ENCODE measurements around the gene BCCIP. TPM values are rescaled to one million over a fixed set of nuclear protein-coding genes. Genes with fewer than 3 reads are reported as not detected.

Gene BCCIP
- total RNA-seq, 1 donor from 2014 or later: 122 TPM

DNA sequence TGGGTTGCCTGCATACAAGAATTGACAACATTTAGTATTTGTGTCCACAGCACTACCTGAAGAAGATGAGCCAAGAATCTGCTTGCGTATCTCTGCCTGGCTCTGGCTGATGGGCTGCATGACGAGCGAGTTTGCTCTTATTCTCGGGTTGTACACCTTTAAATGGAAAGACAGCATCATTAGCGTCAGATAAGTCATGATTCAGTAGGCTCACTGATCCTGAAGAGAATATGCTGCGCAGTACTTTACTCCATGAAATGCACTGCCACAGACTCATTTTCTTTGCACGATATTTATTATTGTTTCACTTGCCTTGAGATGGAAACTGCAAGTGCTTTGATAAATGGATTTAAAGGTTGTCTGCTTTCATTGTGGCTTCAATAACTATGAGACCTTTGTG, 29.1 kb downstream of the BCCIP start:
- H3K36me3 Mint-ChIP-seq: peaks cover 29% of the 10 kb centered on the region
- H3K36me3 ChIP-seq: no peaks in the 10 kb centered on the region
- no peak overlapping the region for H2AFZ ChIP-seq (replicated peaks)
- no peak for DNase-seq (ENCODE audit: low spot score)
- no peaks in the 10 kb centered on the region for H4K20me1 ChIP-seq (ENCODE audit: low read depth)
- H3K27me3 Mint-ChIP-seq (ENCODE audit: insufficient read depth, low read depth): peaks cover 2% of the 10 kb centered on the region
- H3F3A ChIP-seq (ENCODE audit: low read depth): no peaks in the 10 kb centered on the region
- H3K4me1 ChIP-seq: no peaks in the 10 kb centered on the region
- H3K9me3 ChIP-seq (ENCODE audit: low read depth): no peaks in the 10 kb centered on the region
- no peaks in the 10 kb centered on the region for H3K27me3 ChIP-seq
- no peak overlapping the region for H3K4me2 ChIP-seq
- H3K9me3 Mint-ChIP-seq: no peaks in the 10 kb centered on the region
- TF ChIP-seq, protein P1, sequence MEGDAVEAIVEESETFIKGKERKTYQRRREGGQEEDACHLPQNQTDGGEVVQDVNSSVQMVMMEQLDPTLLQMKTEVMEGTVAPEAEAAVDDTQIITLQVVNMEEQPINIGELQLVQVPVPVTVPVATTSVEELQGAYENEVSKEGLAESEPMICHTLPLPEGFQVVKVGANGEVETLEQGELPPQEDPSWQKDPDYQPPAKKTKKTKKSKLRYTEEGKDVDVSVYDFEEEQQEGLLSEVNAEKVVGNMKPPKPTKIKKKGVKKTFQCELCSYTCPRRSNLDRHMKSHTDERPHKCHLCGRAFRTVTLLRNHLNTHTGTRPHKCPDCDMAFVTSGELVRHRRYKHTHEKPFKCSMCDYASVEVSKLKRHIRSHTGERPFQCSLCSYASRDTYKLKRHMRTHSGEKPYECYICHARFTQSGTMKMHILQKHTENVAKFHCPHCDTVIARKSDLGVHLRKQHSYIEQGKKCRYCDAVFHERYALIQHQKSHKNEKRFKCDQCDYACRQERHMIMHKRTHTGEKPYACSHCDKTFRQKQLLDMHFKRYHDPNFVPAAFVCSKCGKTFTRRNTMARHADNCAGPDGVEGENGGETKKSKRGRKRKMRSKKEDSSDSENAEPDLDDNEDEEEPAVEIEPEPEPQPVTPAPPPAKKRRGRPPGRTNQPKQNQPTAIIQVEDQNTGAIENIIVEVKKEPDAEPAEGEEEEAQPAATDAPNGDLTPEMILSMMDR (IDR thresholded peaks at IDR 0.05): no peak
- TF ChIP-seq EZH2 (IDR thresholded peaks at IDR 0.05) (no peak), EZH2phosphoT487 (IDR thresholded peaks at IDR 0.05) (no peak)
- H3K27ac Mint-ChIP-seq: no peak overlapping the region
- no peak overlapping the region for H3K9ac ChIP-seq
- no peak overlapping the region for H3K27ac ChIP-seq
- H3K79me2 ChIP-seq (ENCODE audit: low read depth): no peaks in the 10 kb centered on the region
- no peaks in the 10 kb centered on the region for H3K4me1 Mint-ChIP-seq
- H3K4me3 ChIP-seq: no peak overlapping the region
- no peak overlapping the region for H3K4me3 Mint-ChIP-seq

DNA sequence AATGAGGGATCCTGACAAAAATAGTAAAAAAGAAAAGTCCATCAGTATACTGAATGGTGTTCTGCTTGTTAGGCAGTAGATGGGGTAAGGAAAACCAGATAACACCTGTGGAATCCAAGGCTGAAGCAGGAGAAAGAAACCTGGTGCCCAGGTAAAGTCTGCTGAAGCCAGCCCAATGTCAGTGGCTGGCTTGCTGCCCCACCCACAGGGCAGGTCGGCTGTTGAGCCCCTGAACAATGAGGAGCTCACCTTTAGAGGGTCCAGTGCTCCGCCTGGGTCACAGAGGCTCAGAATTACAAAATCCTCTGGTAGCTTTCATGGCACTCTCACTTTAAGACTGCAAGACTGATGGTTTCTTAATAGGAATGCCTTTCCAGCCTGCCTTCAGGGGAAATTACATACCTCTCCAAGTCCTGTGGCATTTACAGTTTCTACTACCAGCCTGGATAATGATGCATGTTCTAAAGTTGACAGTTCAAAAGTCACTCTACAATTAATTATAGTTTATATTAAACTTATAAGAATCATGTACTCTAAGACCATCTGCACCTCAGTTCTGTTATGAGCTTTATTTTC, 33.9 kb downstream of the BCCIP start:
- Mint-ChIP-seq H3K27me3 (ENCODE audit: insufficient read depth, low read depth) (no peaks in the 10 kb centered on the region), H3K4me3 (no peak overlapping the region), H3K9me3 (no peaks in the 10 kb centered on the region), H3K27ac (no peak overlapping the region), H3K36me3 (peaks cover 9% of the 10 kb centered on the region), H3K4me1 (no peaks in the 10 kb centered on the region)
- H3K27me3 ChIP-seq: no peaks in the 10 kb centered on the region
- H4K20me1 ChIP-seq (ENCODE audit: low read depth): no peaks in the 10 kb centered on the region
- H2AFZ ChIP-seq (replicated peaks): no peak overlapping the region
- H3F3A ChIP-seq (ENCODE audit: low read depth): no peaks in the 10 kb centered on the region
- H3K4me1 ChIP-seq: no peaks in the 10 kb centered on the region
- H3K79me2 ChIP-seq (ENCODE audit: low read depth): no peaks in the 10 kb centered on the region
- no peak overlapping the region for H3K4me2 ChIP-seq
- H3K36me3 ChIP-seq: no peaks in the 10 kb centered on the region
- TF ChIP-seq EZH2 (IDR thresholded peaks at IDR 0.05) (no peak), EZH2phosphoT487 (IDR thresholded peaks at IDR 0.05) (no peak)
- TF ChIP-seq, protein P1 (IDR thresholded peaks at IDR 0.05): no peak
- no peaks in the 10 kb centered on the region for H3K9me3 ChIP-seq (ENCODE audit: low read depth)
- no peak for DNase-seq (ENCODE audit: low spot score)
- H3K9ac ChIP-seq: no peak overlapping the region
- H3K4me3 ChIP-seq: no peak overlapping the region
- no peak overlapping the region for H3K27ac ChIP-seq

DNA sequence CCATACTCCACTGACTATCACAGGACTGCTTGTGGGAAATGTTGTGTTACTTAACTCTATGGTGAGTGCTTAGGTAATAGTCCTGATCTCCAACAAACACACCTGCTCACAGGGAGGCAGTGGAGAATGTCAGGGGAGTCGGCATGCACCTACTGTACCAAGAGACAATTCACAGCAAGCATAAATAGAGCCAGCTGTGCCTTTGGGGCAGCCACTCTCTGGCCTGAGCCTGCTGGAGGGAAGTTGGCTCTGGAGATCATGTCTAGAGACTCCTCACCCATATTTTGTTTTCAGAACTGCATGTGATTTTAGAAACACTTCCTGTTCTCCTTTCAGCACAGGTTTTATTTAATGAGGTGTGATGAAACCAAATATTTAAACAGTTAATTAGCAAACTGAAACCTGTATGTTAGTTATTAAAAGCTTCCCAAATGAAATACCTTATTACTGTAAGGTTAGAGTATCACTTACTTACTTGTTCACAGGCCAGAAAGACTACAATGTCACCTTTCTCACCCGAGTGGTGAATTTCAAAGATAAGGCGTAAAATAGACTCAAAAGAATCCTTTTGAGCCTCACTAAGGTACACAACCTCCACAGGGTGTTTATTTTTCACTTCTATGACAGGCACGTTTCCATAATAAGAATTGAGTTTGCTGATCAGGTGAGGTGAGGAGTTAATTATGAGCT, 35.9 kb downstream of the BCCIP start:
- no peaks in the 10 kb centered on the region for H4K20me1 ChIP-seq (ENCODE audit: low read depth)
- H2AFZ ChIP-seq (replicated peaks): no peak overlapping the region
- no peak overlapping the region for H3K4me3 Mint-ChIP-seq
- no peaks in the 10 kb centered on the region for H3F3A ChIP-seq (ENCODE audit: low read depth)
- H3K4me1 Mint-ChIP-seq: no peaks in the 10 kb centered on the region
- H3K9me3 ChIP-seq (ENCODE audit: low read depth): no peaks in the 10 kb centered on the region
- H3K27me3 Mint-ChIP-seq (ENCODE audit: insufficient read depth, low read depth): no peaks in the 10 kb centered on the region
- no peaks in the 10 kb centered on the region for H3K36me3 ChIP-seq
- peaks cover 4% of the 10 kb centered on the region for H3K36me3 Mint-ChIP-seq
- no peaks in the 10 kb centered on the region for H3K27me3 ChIP-seq
- H3K27ac Mint-ChIP-seq: no peak overlapping the region
- no peak for DNase-seq (ENCODE audit: low spot score)
- no peaks in the 10 kb centered on the region for H3K9me3 Mint-ChIP-seq
- H3K27ac ChIP-seq: no peak overlapping the region
- TF ChIP-seq EZH2phosphoT487 (IDR thresholded peaks at IDR 0.05) (no peak), EZH2 (IDR thresholded peaks at IDR 0.05) (no peak)
- TF ChIP-seq, protein P1 (IDR thresholded peaks at IDR 0.05): no peak
- no peak overlapping the region for H3K4me2 ChIP-seq
- no peak overlapping the region for H3K9ac ChIP-seq
- no peaks in the 10 kb centered on the region for H3K4me1 ChIP-seq
- no peak overlapping the region for H3K4me3 ChIP-seq
- no peaks in the 10 kb centered on the region for H3K79me2 ChIP-seq (ENCODE audit: low read depth)
